Sigmoid colon (tissue), 7 donors: ENCODE data around the gene MYO1H. TPM values are rescaled to one million over a fixed set of nuclear protein-coding genes. Genes with fewer than 3 reads are reported as not detected.

Experiments
- DNase-seq: peaks from one replicate; pipeline ENCODE4 v3.0.0-alpha.2; 2019
- H3K27ac ChIP-seq, 4 donors: fragments of 200-600 bp; sonication (generic); one replicate each; pipeline ENCODE4 v1.5.1; 2016 to 2019; ENCODE audit warnings: mild to moderate bottlenecking in 1 of 4
- H3K27me3 ChIP-seq, 3 donors: fragments of 200-600 bp; sonication (generic); one replicate each; pipeline ENCODE4 v1.5.1; 2019; ENCODE audit warnings: mild to moderate bottlenecking in 1 of 3
- H3K36me3 ChIP-seq, 4 donors: fragments of 200-600 bp; sonication (generic); one replicate each; pipeline ENCODE4 v1.5.1; 2016 to 2019
- H3K4me1 ChIP-seq, 4 donors: fragments of 200-600 bp; sonication (generic); one replicate each; pipeline ENCODE4 v1.5.1; 2017 to 2019
- H3K4me3 ChIP-seq, 4 donors: fragments of 200-600 bp; sonication (generic); one replicate each; pipeline ENCODE4 v1.5.1; 2017 to 2019; ENCODE audit warnings: mild to moderate bottlenecking in 2 of 4, moderate library complexity in 1 of 4
- H3K9me3 ChIP-seq, 4 donors: fragments of 200-600 bp in 3 of 4; sonication (generic) in 3 of 4; one replicate each; pipeline versions ENCODE4 v1.5.1 to v1.6.1; 2013 to 2019
- EP300 ChIP-seq, 4 donors: sonication (generic); formaldehyde crosslinking; IDR thresholded peaks; one replicate each; pipeline ENCODE4 v1.6.1; 2017; ENCODE audit warnings: antibody characterized with exemption in 4 of 4
- POLR2A ChIP-seq, 2 donors: fragments of 450-650 bp; IDR thresholded peaks; one replicate each; pipeline ENCODE4 v1.6.1; 2016; ENCODE audit warnings: antibody characterized with exemption in 2 of 2, mild to moderate bottlenecking in 2 of 2, moderate library complexity in 2 of 2
- POLR2AphosphoS5 ChIP-seq, 4 donors: sonication (generic); formaldehyde crosslinking; IDR thresholded peaks; one replicate each; pipeline ENCODE4 v1.6.1; 2017; ENCODE audit warnings: antibody characterized with exemption in 4 of 4
- WGBS, 2 donors: extraction: QIAGEN DNeasy Blood & Tissue Kit; methylation state at CpG; one replicate each; pipeline ENCODE4 v1.1.7; 2013; 5-methylcytosine and 5-hydroxymethylcytosine counted together
- intact Hi-C: fragments of 100-400 bp; cut with DNase I; formaldehyde crosslinking; loops from one replicate; pipeline ENCODE4 v1.15.1; 2023
- polyA plus RNA-seq, 3 donors: library from polyadenylated mRNA; stranded (reverse); fragments of 200-250 nt; gene quantifications; one replicate each; pipeline ENCODE4 v1.2.3, GENCODE V29; 2013
- total RNA-seq, 4 donors: library from RNA; depleted of rRNA; stranded (reverse); fragments of >200 nt; gene quantifications; one replicate each; pipeline ENCODE4 v1.1.0, GENCODE V29; 2016
- TF ChIP-seq, protein P1 (sequence below), 4 experiments: fragments of 450-650 bp in 3 of 4; fragments of 200-600 bp in 1 of 4; IDR thresholded peaks; one replicate each; pipeline ENCODE4 v1.5.1; 2016 to 2019; ENCODE audit warnings: antibody characterized with exemption in 4 of 4, mild to moderate bottlenecking in 3 of 4, moderate library complexity in 2 of 4
- donor health status: healthy with polysubstance abuse.
- donor health status: Bipolar disorder and iron deficiency.
- donor health status: healthy.

The MYO1H gene
- total and polyA plus RNA-seq, 7 donors: 0.07 TPM; not detected in 6

DNA sequence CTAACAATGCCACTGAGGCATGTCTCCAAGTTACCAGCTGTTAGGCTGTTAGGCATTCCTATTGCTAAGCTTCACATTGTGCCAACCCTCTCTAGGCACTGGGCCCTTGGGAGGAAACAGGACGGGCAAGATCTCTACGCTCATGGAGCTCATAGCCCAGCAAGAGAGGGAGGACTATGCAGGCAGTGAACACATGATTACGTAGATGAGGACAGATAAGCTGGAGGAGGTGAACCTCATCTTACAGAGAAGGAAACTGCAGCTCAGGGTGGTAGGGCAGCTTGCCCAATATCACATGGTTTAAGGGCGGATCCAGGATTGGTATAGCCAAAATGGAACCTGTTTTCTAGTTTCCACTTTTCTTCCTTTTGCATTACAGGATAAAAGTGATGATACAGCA is 137.5 kb downstream of the MYO1H start:
- H3K4me3 ChIP-seq: no peak overlapping the region
- H3K27me3 ChIP-seq: no peaks in the 10 kb centered on the region
- H3K27ac ChIP-seq: no peak overlapping the region
- peaks cover 60 to 88% (median 70%) of the 10 kb centered on the region in 4 donors for H3K36me3 ChIP-seq
- intact Hi-C loops: no loop called here
- no peaks in the 10 kb centered on the region for H3K9me3 ChIP-seq
- TF ChIP-seq POLR2AphosphoS5 (IDR thresholded peaks at IDR 0.05) (no peak), EP300 (IDR thresholded peaks at IDR 0.05) (no peak), POLR2A (IDR thresholded peaks at IDR 0.05) (no peak)
- TF ChIP-seq, protein P1, sequence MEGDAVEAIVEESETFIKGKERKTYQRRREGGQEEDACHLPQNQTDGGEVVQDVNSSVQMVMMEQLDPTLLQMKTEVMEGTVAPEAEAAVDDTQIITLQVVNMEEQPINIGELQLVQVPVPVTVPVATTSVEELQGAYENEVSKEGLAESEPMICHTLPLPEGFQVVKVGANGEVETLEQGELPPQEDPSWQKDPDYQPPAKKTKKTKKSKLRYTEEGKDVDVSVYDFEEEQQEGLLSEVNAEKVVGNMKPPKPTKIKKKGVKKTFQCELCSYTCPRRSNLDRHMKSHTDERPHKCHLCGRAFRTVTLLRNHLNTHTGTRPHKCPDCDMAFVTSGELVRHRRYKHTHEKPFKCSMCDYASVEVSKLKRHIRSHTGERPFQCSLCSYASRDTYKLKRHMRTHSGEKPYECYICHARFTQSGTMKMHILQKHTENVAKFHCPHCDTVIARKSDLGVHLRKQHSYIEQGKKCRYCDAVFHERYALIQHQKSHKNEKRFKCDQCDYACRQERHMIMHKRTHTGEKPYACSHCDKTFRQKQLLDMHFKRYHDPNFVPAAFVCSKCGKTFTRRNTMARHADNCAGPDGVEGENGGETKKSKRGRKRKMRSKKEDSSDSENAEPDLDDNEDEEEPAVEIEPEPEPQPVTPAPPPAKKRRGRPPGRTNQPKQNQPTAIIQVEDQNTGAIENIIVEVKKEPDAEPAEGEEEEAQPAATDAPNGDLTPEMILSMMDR (IDR thresholded peaks at IDR 0.05): no peak
- no peak for DNase-seq
- H3K4me1 ChIP-seq: no peaks in the 10 kb centered on the region
- WGBS, 2 donors: 85 to 98% methylated on average over 4 of the region's 4 CpGs

DNA sequence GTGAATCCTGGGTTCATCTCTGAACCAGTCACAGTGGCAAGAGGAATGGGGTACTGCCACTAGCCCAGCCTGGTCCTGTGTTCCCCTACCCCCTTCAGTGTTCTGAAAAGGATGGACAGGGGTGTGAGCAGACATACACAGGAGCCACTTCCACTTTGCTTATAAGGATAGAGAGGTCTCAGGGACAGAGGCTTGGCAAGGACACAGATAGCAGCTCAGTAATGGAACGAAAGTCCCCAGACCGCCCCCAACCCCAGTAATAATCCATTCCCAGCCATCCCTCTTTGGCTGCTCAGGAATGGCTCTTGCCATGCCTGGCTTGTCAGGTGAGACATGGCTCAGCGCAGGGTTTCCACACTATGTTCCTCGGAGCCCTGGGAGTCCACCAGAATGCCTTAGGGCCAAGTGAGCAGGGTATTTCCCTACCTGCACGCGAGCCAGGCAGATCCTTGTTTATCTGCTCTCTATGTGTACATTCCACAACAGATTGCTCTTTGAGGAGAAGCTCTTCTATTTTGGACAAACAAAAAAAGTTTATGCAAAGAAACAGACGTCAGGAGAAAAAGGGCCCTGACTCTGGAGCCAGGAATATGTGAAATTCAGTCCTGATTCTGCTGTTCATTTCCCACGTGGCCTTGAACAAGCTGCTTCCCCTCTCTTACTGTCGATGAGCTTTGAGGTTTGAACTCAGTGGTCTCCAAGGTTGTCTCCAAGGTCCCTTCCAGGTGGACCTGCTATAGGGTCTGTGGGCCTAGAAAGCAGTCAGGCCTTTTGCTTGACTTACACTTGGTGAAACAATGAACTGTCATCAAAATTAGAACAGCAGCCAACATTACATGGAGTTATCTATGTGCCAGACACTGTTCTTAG is 139.7 kb downstream of the MYO1H start:
- intact Hi-C loops: no loop called here
- H3K27ac ChIP-seq: no peak overlapping the region
- TF ChIP-seq, protein P1 (IDR thresholded peaks at IDR 0.05): no peak
- TF ChIP-seq POLR2A (IDR thresholded peaks at IDR 0.05) (no peak), POLR2AphosphoS5 (IDR thresholded peaks at IDR 0.05) (no peak)
- H3K9me3 ChIP-seq: no peaks in the 10 kb centered on the region
- peaks cover 69 to 100% (median 85%) of the 10 kb centered on the region in 4 donors for H3K36me3 ChIP-seq
- H3K4me3 ChIP-seq: no peak overlapping the region
- no peaks in the 10 kb centered on the region for H3K27me3 ChIP-seq
- no peak for DNase-seq
- H3K4me1 ChIP-seq: no peaks in the 10 kb centered on the region
- 94 to 96% methylated on average over 9 of the region's 9 CpGs for WGBS, 2 donors

DNA sequence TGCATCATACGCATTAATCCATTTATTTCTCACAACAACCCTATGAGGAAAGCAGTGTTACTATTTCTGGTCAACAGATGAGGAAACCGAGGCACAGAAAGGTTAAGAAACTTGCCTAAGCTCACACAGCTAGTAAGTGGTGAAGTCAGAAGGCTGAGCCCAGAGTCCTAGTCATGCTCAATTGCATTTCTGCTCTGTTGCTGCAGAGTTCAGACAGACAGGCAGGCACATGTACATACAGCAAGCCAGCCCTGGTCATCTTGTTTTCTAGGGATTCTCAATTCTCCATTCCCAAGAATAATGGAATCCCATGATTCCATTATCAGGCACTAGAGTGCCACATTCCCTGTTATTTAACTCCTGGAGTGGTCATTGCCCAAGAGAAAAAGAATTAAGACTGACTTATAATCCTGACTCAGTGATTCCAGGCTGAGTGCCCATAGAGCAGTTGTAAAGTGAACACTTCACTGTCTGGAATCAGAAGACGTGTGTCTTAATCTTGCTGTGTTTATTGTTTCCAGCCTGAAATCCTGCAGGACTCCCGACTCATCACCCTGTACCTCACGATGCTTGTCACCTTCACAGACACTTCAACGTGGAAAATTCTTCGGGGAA is 140.5 kb downstream of the MYO1H start:
- intact Hi-C loops: no loop called here
- no peak overlapping the region for H3K27ac ChIP-seq
- H3K4me3 ChIP-seq: no peak overlapping the region
- no peak for DNase-seq
- TF ChIP-seq POLR2AphosphoS5 (IDR thresholded peaks at IDR 0.05) (no peak), EP300 (IDR thresholded peaks at IDR 0.05) (no peak), POLR2A (IDR thresholded peaks at IDR 0.05) (no peak)
- TF ChIP-seq, protein P1 (IDR thresholded peaks at IDR 0.05): no peak
- no peaks in the 10 kb centered on the region for H3K27me3 ChIP-seq
- WGBS, 2 donors: 86 to 92% methylated on average over 7 of the region's 7 CpGs
- peaks cover 69 to 100% (median 86%) of the 10 kb centered on the region in 4 donors for H3K36me3 ChIP-seq
- no peaks in the 10 kb centered on the region for H3K9me3 ChIP-seq
- H3K4me1 ChIP-seq: no peaks in the 10 kb centered on the region

DNA sequence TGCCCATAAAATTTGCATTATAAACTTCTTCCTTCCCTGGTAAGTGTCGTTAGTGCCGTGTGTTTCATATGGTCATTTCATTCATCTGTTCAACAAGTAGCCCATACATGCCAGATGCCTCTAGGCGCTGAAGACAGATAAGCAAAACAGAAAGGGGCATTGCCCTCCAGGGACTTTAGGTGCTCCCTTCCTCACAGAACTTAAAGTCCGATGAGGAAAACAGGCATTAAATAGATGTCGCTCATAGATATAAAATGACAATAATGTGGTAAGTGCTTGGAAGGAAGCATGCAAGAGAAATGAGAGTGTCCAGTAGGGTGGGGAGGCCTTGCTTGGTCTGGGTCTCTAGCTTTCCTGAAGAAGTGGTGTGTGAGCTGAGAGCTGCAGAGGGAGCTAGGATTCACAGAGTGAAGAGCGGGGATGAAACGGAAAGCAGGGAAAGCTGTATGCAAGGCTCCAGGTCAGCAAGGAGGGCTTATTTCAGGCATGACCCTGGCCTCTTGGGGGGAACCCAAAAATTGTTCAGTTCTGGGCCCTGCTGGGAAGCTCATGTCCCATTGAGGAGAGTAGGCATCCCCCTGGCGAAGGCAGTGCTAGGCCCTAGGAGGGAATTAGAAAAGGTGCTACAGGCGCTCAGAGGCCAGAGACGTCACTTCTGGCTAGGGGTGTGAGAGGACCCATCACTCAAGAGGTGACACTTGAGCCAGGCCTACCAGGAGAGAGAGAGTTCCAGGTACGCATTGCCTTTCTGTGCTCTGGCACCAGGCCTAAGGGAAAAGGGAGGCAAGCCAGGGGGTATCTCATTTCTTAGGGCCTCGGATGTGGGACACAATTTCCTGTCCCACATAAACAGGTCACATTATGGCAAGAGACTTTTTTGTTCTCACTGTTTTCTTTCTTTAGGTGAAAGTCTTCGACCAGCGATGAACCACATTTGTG is 141.6 kb downstream of the MYO1H start:
- H3K4me3 ChIP-seq: no peak overlapping the region
- H3K9me3 ChIP-seq: no peaks in the 10 kb centered on the region
- 96% methylated on average over 14 of the region's 14 CpGs for WGBS, 2 donors
- no peak for DNase-seq
- no peaks in the 10 kb centered on the region for H3K27me3 ChIP-seq
- H3K27ac ChIP-seq: no peak overlapping the region
- intact Hi-C loops: no loop called here
- TF ChIP-seq POLR2AphosphoS5 (IDR thresholded peaks at IDR 0.05) (no peak), POLR2A (IDR thresholded peaks at IDR 0.05) (no peak), EP300 (IDR thresholded peaks at IDR 0.05) (no peak)
- TF ChIP-seq, protein P1 (IDR thresholded peaks at IDR 0.05): no peak
- H3K4me1 ChIP-seq: no peaks in the 10 kb centered on the region
- peaks cover 59 to 100% (median 80%) of the 10 kb centered on the region in 4 donors for H3K36me3 ChIP-seq
